OCI-LY3 (cell line): ENCODE results near the gene CYP1B1.

Experiments used
- H2AFZ ChIP-seq: fragments of 200-600, 300-600 bp; shearing (Covaris generic); 2 replicates; pipeline ENCODE4 v1.6.0; 2014; ENCODE audit warnings: antibody characterized with exemption, low read depth, low read length
- H3K27ac ChIP-seq: fragments of 200-600, 300-600 bp; sonication (generic); 2 replicates; pipeline ENCODE4 v1.5.1; 2014; ENCODE audit warnings: mild to moderate bottlenecking, low read length, moderate library complexity, mixed read lengths
- H3K27me3 ChIP-seq: fragments of 200-600, 300-600 bp; sonication (generic); 2 replicates; pipeline ENCODE4 v1.6.1; 2014; ENCODE audit warnings: low read depth, low read length, mixed read lengths
- H3K36me3 ChIP-seq: fragments of 200-600, 300-600 bp; sonication (generic); replicated peaks from 2 replicates; pipeline ENCODE3; 2014; ENCODE audit warnings: low read depth, low read length, mixed read lengths
- H3K4me1 ChIP-seq: fragments of 300-600, 200-600 bp; sonication (generic); 2 replicates; pipeline ENCODE4 v1.6.1; 2014; ENCODE audit warnings: low read length, mixed read lengths
- H3K4me2 ChIP-seq: fragments of 200-600, 300-600 bp; sonication (generic); 2 replicates; pipeline ENCODE4 v1.6.1; 2014; ENCODE audit warnings: low read length, mixed read lengths
- H3K4me3 ChIP-seq: fragments of 300-600, 200-600 bp; sonication (generic); 2 replicates; pipeline ENCODE4 v1.5.1; 2014; ENCODE audit warnings: antibody characterized with exemption, mild to moderate bottlenecking, low read length, moderate library complexity
- H3K79me2 ChIP-seq: fragments of 300-600, 200-600 bp; shearing (Covaris generic); 2 replicates; pipeline ENCODE4 v1.6.1; 2014; ENCODE audit warnings: mild to moderate bottlenecking, low read length, mixed read lengths
- H3K9ac ChIP-seq: fragments of 300-600, 200-600 bp; shearing (Covaris generic); 2 replicates; pipeline ENCODE4 v1.6.0; 2014; ENCODE audit warnings: mild to moderate bottlenecking, low read length, moderate library complexity
- H3K9me3 ChIP-seq: fragments of 200-600, 300-600 bp; shearing (Covaris generic); 2 replicates; pipeline ENCODE4 v1.6.1; 2014; ENCODE audit warnings: low read length, mixed read lengths; ENCODE audit not compliant: insufficient read depth
- H4K20me1 ChIP-seq: fragments of 200-600, 300-600 bp; sonication (generic); 2 replicates; pipeline ENCODE4 v1.6.1; 2016; ENCODE audit warnings: low read length, mixed read lengths; ENCODE audit not compliant: insufficient read depth
- EZH2phosphoT487 ChIP-seq: fragments of 200-600 bp; shearing (Covaris generic); IDR thresholded peaks from 2 replicates; pipeline ENCODE4 v1.6.1; 2018; ENCODE audit warnings: antibody characterized with exemption, mixed run types, low read depth
- TF ChIP-seq, protein P1 (sequence below): fragments of 200-600, 300-600 bp; sonication (generic); IDR thresholded peaks from 2 replicates; pipeline ENCODE4 v1.5.1; 2014; ENCODE audit warnings: antibody characterized with exemption, low read length, low read depth

Gene CYP1B1

DNA sequence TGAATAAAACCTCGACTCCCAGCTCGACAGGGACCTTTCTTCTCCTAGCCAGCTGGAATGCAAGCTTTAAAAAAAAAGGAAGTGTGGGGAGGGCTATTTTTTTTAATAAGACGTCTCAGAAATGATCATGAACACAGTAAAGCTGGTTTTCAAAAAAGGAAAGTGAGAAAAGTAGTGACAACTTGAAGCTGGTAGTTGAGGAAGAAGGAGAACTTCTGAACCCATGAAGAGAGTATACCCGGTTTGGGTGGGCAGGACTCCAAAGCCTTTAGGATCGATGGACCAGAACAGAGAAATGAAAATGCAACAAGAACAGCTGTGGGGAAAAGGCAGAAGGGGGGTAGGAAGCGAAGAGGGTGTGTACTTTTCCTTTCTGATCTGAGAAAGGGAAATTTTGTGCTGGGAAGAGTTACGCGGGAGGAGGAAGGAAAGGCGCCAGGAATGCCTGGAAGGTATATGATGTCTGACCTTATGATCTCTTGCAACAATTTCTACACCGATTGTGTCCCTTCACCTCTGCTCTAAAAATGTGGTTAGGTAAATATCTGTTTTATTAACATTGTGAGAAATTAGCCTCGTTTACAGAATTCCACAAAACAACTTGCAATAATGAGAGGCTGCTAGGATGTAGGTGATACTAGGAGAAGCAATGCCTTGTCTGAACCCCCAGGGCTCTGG lies 22.6 kb upstream of the CYP1B1 start:
- TF ChIP-seq, protein P1, sequence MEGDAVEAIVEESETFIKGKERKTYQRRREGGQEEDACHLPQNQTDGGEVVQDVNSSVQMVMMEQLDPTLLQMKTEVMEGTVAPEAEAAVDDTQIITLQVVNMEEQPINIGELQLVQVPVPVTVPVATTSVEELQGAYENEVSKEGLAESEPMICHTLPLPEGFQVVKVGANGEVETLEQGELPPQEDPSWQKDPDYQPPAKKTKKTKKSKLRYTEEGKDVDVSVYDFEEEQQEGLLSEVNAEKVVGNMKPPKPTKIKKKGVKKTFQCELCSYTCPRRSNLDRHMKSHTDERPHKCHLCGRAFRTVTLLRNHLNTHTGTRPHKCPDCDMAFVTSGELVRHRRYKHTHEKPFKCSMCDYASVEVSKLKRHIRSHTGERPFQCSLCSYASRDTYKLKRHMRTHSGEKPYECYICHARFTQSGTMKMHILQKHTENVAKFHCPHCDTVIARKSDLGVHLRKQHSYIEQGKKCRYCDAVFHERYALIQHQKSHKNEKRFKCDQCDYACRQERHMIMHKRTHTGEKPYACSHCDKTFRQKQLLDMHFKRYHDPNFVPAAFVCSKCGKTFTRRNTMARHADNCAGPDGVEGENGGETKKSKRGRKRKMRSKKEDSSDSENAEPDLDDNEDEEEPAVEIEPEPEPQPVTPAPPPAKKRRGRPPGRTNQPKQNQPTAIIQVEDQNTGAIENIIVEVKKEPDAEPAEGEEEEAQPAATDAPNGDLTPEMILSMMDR: no peak
- no peak for TF ChIP-seq EZH2phosphoT487
- Histone ChIP-seq H3K4me3 (peak overlapping the region; percentile 68), H4K20me1 (no peaks in the 10 kb centered on the region), H3K79me2 (no peaks in the 10 kb centered on the region), H3K9ac (no peak overlapping the region), H3K27ac (no peak overlapping the region), H3K9me3 (no peaks in the 10 kb centered on the region), H2AFZ (peak overlapping the region; percentile 46; the same call in 1 of the 2 replicates), H3K4me1 (peaks cover 12% of the 10 kb centered on the region), H3K27me3 (peaks cover 54% of the 10 kb centered on the region), H3K4me2 (peak overlapping the region; percentile 75), H3K36me3 (no peaks in the 10 kb centered on the region)

DNA sequence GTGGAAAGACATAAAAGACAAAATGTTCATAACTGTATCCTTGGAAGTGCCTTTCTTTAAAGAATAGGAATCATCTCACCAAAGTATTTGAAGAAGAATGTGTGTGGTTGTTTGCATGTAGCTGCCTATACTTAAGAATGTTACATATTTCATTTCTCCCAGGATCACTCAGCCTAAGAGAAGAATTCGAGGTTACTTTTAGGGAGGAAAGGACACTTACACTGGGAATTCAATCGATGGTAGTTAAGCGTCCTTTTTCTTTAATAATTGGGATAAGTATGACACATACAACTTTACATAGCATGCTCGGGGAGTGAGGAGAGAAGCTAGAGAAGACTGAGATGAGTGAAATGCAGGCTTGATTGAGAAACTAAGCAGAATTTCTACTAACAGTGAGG lies 22.0 kb upstream of the CYP1B1 start:
- Histone ChIP-seq H3K4me1 (peaks cover 12% of the 10 kb centered on the region), H2AFZ (peak overlapping the region; percentile 46; the same call in 1 of the 2 replicates), H3K9ac (no peak overlapping the region), H3K4me2 (peak overlapping the region; percentile 75), H3K27ac (no peak overlapping the region), H3K9me3 (no peaks in the 10 kb centered on the region), H3K36me3 (no peaks in the 10 kb centered on the region), H3K4me3 (peak overlapping the region; percentile 68), H4K20me1 (no peaks in the 10 kb centered on the region), H3K79me2 (no peaks in the 10 kb centered on the region), H3K27me3 (peaks cover 54% of the 10 kb centered on the region)
- no peak for TF ChIP-seq EZH2phosphoT487
- TF ChIP-seq, protein P1: no peak

DNA sequence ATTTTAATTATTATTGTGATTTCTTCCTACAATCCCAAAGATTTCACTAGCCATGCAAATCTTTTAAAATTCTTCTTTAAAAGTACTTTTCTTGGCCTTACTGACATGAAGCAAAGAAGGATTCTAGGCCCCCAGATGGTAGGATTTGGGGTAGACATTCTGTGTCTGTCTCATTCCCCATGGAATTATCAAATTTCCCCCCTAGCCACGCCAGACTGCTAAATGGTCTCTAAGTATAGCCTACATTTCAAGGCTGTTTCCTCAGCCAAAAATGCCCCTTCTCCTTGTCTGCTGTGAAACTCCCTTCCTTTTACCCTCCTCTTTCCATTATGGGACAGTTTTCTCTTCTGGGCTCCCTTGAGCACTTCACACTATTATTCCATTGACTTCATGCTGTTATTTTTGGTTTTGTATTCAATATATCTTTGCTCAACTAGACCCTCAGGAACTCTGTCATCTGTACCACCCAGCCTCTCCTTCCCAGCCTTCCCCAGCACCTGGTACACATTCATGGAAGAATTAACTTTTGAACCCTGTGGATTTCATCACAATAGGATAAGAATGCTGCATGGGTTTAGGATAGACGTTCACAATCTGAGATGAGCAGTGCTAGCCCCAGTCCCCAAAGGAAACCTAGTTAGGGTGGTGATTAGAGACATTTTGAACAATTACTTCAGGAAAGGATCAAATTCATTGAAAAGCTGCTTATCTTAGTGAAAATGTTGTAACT lies 21.5 kb upstream of the CYP1B1 start:
- no peak overlapping the region for H3K4me2 ChIP-seq
- H3K4me1 ChIP-seq: peaks cover 12% of the 10 kb centered on the region
- H3K27ac ChIP-seq: no peak overlapping the region
- no peaks in the 10 kb centered on the region for H4K20me1 ChIP-seq
- H2AFZ ChIP-seq: no peak overlapping the region
- no peaks in the 10 kb centered on the region for H3K9me3 ChIP-seq
- no peaks in the 10 kb centered on the region for H3K79me2 ChIP-seq
- no peak for TF ChIP-seq EZH2phosphoT487
- TF ChIP-seq, protein P1: no peak
- H3K36me3 ChIP-seq: no peaks in the 10 kb centered on the region
- peaks cover 54% of the 10 kb centered on the region for H3K27me3 ChIP-seq
- no peak overlapping the region for H3K9ac ChIP-seq
- no peak overlapping the region for H3K4me3 ChIP-seq
